Measurements from ENCODE around the gene LAGE3.
"Not testable (repeated sequence)": the region's sequence is repeated elsewhere in the genome, so short reads cannot be mapped to it uniquely, and the experiment has no call there.

Gene LAGE3

GRCh38 chrX:154505734-154506133, 26.7 kb upstream of the LAGE3 start:
- peaks cover 3% of the 10 kb centered on the region for H3K27me3 Mint-ChIP-seq (ENCODE audit: low read depth)
- H3K36me3 Mint-ChIP-seq (ENCODE audit: low read depth) = peaks cover 26% of the 10 kb centered on the region
- peaks cover 16% of the 10 kb centered on the region for H3K9me3 Mint-ChIP-seq
- H3K4me1 Mint-ChIP-seq = no peaks in the 10 kb centered on the region
- no peak overlapping the region for H3K4me3 Mint-ChIP-seq
- no peak for TF ChIP-seq CTCF (IDR thresholded peaks at IDR 0.05; ENCODE audit: unreplicated experiment in 3 of 3)
- no peak overlapping the region for H3K27ac Mint-ChIP-seq

DNA sequence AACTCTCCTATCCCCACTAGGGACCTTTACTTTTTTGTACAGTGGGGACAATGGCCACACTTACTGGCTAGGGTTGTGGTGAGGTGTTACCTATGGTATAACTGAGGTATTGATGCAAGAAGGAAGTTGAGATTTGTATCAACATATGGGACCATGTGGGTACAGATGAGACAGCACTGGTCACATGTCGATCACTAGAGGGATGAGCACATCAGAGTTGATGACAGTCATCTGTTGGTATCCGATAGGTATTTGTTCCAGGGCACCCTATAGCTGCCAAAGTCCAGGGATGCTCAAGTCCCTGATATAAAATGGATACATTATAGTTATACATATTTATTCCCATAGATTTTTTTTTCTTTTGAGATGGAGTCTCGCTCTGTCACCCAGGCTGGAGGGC, 23.9 kb upstream of the LAGE3 start:
- Mint-ChIP-seq H3K27me3 (ENCODE audit: low read depth) (no peaks in the 10 kb centered on the region), H3K4me1 (no peaks in the 10 kb centered on the region), H3K36me3 (ENCODE audit: low read depth) (peaks cover 10% of the 10 kb centered on the region), H3K27ac (no peak overlapping the region), H3K4me3 (no peak overlapping the region), H3K9me3 (peaks cover 9% of the 10 kb centered on the region)
- TF ChIP-seq CTCF (IDR thresholded peaks at IDR 0.05; ENCODE audit: unreplicated experiment in 3 of 3) = no peak

DNA sequence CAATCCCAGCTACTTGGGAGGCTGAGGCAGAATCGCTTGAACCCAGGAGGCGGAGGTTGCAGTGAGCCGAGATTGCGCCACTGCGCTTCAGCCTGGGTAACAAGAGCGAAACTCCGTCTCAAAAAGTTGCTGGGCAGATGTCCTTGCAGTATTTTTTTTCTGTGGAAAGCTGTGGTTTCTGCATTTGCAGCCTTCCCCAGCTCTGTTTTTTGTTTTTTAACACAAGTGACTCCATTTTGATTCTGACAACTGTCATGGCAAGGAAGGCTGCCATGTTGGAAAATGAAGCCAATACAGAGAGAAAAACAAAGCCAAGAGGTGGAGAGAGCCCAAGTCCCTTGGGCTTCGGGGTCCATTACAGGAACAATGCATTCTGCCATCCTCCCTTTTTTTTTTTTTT, 23.0 kb upstream of the LAGE3 start:
- Mint-ChIP-seq H3K4me1 (no peaks in the 10 kb centered on the region), H3K36me3 (ENCODE audit: low read depth) (peaks cover 10% of the 10 kb centered on the region), H3K27ac (no peak overlapping the region), H3K4me3 (no peak overlapping the region), H3K27me3 (ENCODE audit: low read depth) (no peaks in the 10 kb centered on the region), H3K9me3 (peaks cover 9% of the 10 kb centered on the region)
- no peak for TF ChIP-seq CTCF (IDR thresholded peaks at IDR 0.05; ENCODE audit: unreplicated experiment in 3 of 3)

- not testable (repeated sequence) for H3K9me3 Mint-ChIP-seq; H3K36me3 Mint-ChIP-seq (ENCODE audit: low read depth); H3K4me1 Mint-ChIP-seq; H3K27me3 Mint-ChIP-seq (ENCODE audit: low read depth); H3K4me3 Mint-ChIP-seq; H3K27ac Mint-ChIP-seq
Observed at GRCh38 chrX:154501423-154501822, 22.3 kb upstream of the LAGE3 start.

- H3K27me3 Mint-ChIP-seq (ENCODE audit: low read depth); H3K9me3 Mint-ChIP-seq; H3K4me3 Mint-ChIP-seq; H3K4me1 Mint-ChIP-seq; H3K27ac Mint-ChIP-seq; H3K36me3 Mint-ChIP-seq (ENCODE audit: low read depth): not testable (repeated sequence)
Observed at GRCh38 chrX:154496591-154497137, 17.6 kb upstream of the LAGE3 start.

- H3K36me3 Mint-ChIP-seq (ENCODE audit: low read depth) = no peaks in the 10 kb centered on the region
- no peak overlapping the region for H3K27ac Mint-ChIP-seq
- peaks cover 6% of the 10 kb centered on the region for H3K9me3 Mint-ChIP-seq
- TF ChIP-seq CTCF (IDR thresholded peaks at IDR 0.05; ENCODE audit: unreplicated experiment in 3 of 3) = no peak
- no peaks in the 10 kb centered on the region for H3K4me1 Mint-ChIP-seq
- no peak overlapping the region for H3K4me3 Mint-ChIP-seq
- no peaks in the 10 kb centered on the region for H3K27me3 Mint-ChIP-seq (ENCODE audit: low read depth)
Observed at GRCh38 chrX:154495472-154495922, 16.4 kb upstream of the LAGE3 start.

- no peak overlapping the region for H3K27ac Mint-ChIP-seq
Observed at GRCh38 chrX:154494715-154495114, 15.6 kb upstream of the LAGE3 start.

More at GRCh38 chrX:154494715-154495114, 15.6 kb upstream of the LAGE3 start:
- peaks cover 7% of the 10 kb centered on the region for H3K9me3 Mint-ChIP-seq
- H3K4me1 Mint-ChIP-seq = peaks cover 2% of the 10 kb centered on the region
- H3K27me3 Mint-ChIP-seq (ENCODE audit: low read depth) = no peaks in the 10 kb centered on the region
- no peak for TF ChIP-seq CTCF (IDR thresholded peaks at IDR 0.05; ENCODE audit: unreplicated experiment in 3 of 3)
- no peaks in the 10 kb centered on the region for H3K36me3 Mint-ChIP-seq (ENCODE audit: low read depth)
- no peak overlapping the region for H3K4me3 Mint-ChIP-seq
